CD4-positive, alpha-beta T cell (primary cell): Measurements from ENCODE around the gene CCM2L. TPM values are rescaled to one million over a fixed set of nuclear protein-coding genes. Genes with fewer than 3 reads are reported as not detected.

Experiments used
- ATAC-seq: fragments of 200-7000 bp; cut with Tn5 transposase; one replicate; pipeline ENCODE4 v1.10.0; 2022; ENCODE audit warnings: mild to moderate bottlenecking; ENCODE audit not compliant: poor library complexity
- CTCF ChIA-PET: fragments of 350-600 bp; sonication (Branson Sonifier 250); formaldehyde crosslinking; loops from one replicate; lab custom pipeline; 2021; ENCODE audit warnings: antibody characterized with exemption, inconsistent platforms; lab: Charles Lee
- POLR2A ChIA-PET: fragments of 350-600 bp; sonication (Branson Sonifier 250); formaldehyde crosslinking; loops from one replicate; lab custom pipeline; 2021; ENCODE audit warnings: antibody characterized with exemption, inconsistent platforms; lab: Charles Lee
- DNase-seq, 14 experiments: peaks; one replicate each; pipeline ENCODE4 v3.0.0-alpha.2; 2013 to 2020; ENCODE audit warnings: mixed read lengths in 2 of 14
- H3K27ac ChIP-seq, 2 donors: one replicate each; pipeline versions ENCODE4 v1.5.1 to v1.7.0; 2013; ENCODE audit warnings: low read length in 2 of 2, low read depth in 1 of 2, mild to moderate bottlenecking in 1 of 2
- H3K27me3 ChIP-seq, 2 experiments: 1 replicate in 1 of 2; 2 replicates in 1 of 2; pipeline versions ENCODE4 v1.6.1 to v1.7.0; 2013; ENCODE audit warnings: low read length in 2 of 2, control low read depth in 1 of 2, mild to moderate bottlenecking in 1 of 2, moderate library complexity in 1 of 2; ENCODE audit not compliant: insufficient read depth in 2 of 2, control insufficient read depth in 1 of 2
- H3K36me3 ChIP-seq: one replicate; pipeline ENCODE4 v1.6.1; 2013; ENCODE audit warnings: low read length, control low read depth; ENCODE audit not compliant: insufficient read depth
- H3K4me1 ChIP-seq: one replicate; pipeline ENCODE4 v1.6.1; 2013; ENCODE audit warnings: low read length, control low read depth; ENCODE audit not compliant: insufficient read depth
- H3K4me3 ChIP-seq: one replicate; pipeline ENCODE4 v1.5.1; 2013; ENCODE audit warnings: mild to moderate bottlenecking, low read length, moderate library complexity
- H3K9me3 ChIP-seq, 2 experiments: 1 replicate in 1 of 2; 2 replicates in 1 of 2; pipeline versions ENCODE4 v1.6.1 to v1.7.0; 2013; ENCODE audit warnings: low read length in 2 of 2, mild to moderate bottlenecking in 2 of 2, control low read depth in 1 of 2, moderate library complexity in 1 of 2; ENCODE audit not compliant: control insufficient read depth in 1 of 2, insufficient read depth in 1 of 2
- H3K27ac Mint-ChIP-seq: one replicate; pipeline ENCODE4 v1.8.0; 2020; ENCODE audit warnings: mixed read lengths
- H3K27me3 Mint-ChIP-seq: one replicate; pipeline ENCODE4 v1.8.0; 2021; ENCODE audit warnings: mixed read lengths
- H3K36me3 Mint-ChIP-seq: one replicate; pipeline ENCODE4 v1.8.0; 2021; ENCODE audit warnings: low read depth, mixed read lengths
- H3K4me1 Mint-ChIP-seq: one replicate; pipeline ENCODE4 v1.8.0; 2021; ENCODE audit warnings: low read depth, mixed read lengths
- H3K4me3 Mint-ChIP-seq: one replicate; pipeline ENCODE4 v1.8.0; 2020; ENCODE audit warnings: mild to moderate bottlenecking, mixed read lengths
- H3K9me3 Mint-ChIP-seq: one replicate; pipeline ENCODE4 v1.8.0; 2020; ENCODE audit warnings: mixed read lengths
- CTCF ChIP-seq: fragments of 200-600 bp; IDR thresholded peaks from one replicate; pipeline ENCODE4 v1.8.0; 2022; ENCODE audit warnings: antibody characterized with exemption, mild to moderate bottlenecking
- intact Hi-C, 2 experiments: fragments of 100-400 bp; cut with DNase I in 1 of 2; cut with micrococcal nuclease in 1 of 2; formaldehyde crosslinking; loops; one replicate each; pipeline versions ENCODE4 v1.15.1 to v1.9.0; 2023 to 2025; cut with DNase I, micrococcal nuclease
- total RNA-seq, 174 experiments: library from RNA in 2 of 174; stranded (reverse) in 2 of 174; gene quantifications; one replicate each; pipeline ENCODE4 v1.2.3 and lab custom pipeline; 2021 to 2026

Gene CCM2L
- total RNA-seq, 2 experiments from 2014 or later, result not detected

GRCh38 chr20:31969991-31970390 is 40.2 kb upstream of the CCM2L start:
- H3K4me3 Mint-ChIP-seq, result no peak overlapping the region
- intact Hi-C loops, result no loop called here
- POLR2A ChIA-PET, result no interaction called here

GRCh38 chr20:31972471-31973021 is 37.7 kb upstream of the CCM2L start:
- H3K9me3 ChIP-seq, result peaks cover 0 to 6% of the 10 kb centered on the region in 2 experiments
- no peaks in the 10 kb centered on the region for H3K9me3 Mint-ChIP-seq
- TF ChIP-seq CTCF, result no peak
- H3K27me3 ChIP-seq, result peaks cover 24 to 39% of the 10 kb centered on the region in 2 experiments
- CTCF ChIA-PET, result no interaction called here
- no peak overlapping the region for H3K4me3 Mint-ChIP-seq
- no peak overlapping the region for H3K27ac ChIP-seq
- H3K27me3 Mint-ChIP-seq, result peaks cover 80% of the 10 kb centered on the region
- H3K4me1 Mint-ChIP-seq, result peaks cover 4% of the 10 kb centered on the region
- intact Hi-C loops, result no loop called here
- no peak overlapping the region for H3K4me3 ChIP-seq
- DNase-seq (no peak), ATAC-seq (no peak)
- H3K27ac Mint-ChIP-seq, result no peak overlapping the region
- no peaks in the 10 kb centered on the region for H3K36me3 Mint-ChIP-seq
- no peaks in the 10 kb centered on the region for H3K36me3 ChIP-seq
- peaks cover 10% of the 10 kb centered on the region for H3K4me1 ChIP-seq
- POLR2A ChIA-PET, result no interaction called here

More at GRCh38 chr20:31969991-31970390, 40.2 kb upstream of the CCM2L start:
- TF ChIP-seq CTCF, result no peak
- Mint-ChIP-seq H3K4me1 (peaks cover 10% of the 10 kb centered on the region), H3K27me3 (peaks cover 87% of the 10 kb centered on the region), H3K9me3 (no peaks in the 10 kb centered on the region), H3K27ac (no peak overlapping the region), H3K36me3 (no peaks in the 10 kb centered on the region)
- CTCF ChIA-PET, result interaction anchor here (0.7 to 1.3 kb wide), 2 partner anchors 18 to 118 kb away, joined by 3 read pairs; partner anchors contain the start of gene PDRG1
- H3K4me3 ChIP-seq, result no peak overlapping the region
- H3K27ac ChIP-seq, result no peak overlapping the region
- DNase-seq, result no peak
- H3K27me3 ChIP-seq, result peaks cover 35 to 51% of the 10 kb centered on the region in 2 experiments
- ATAC-seq, result no peak
- peaks cover 10% of the 10 kb centered on the region for H3K4me1 ChIP-seq
- peaks cover 0 to 6% of the 10 kb centered on the region in 2 experiments for H3K9me3 ChIP-seq
- no peaks in the 10 kb centered on the region for H3K36me3 ChIP-seq

DNA sequence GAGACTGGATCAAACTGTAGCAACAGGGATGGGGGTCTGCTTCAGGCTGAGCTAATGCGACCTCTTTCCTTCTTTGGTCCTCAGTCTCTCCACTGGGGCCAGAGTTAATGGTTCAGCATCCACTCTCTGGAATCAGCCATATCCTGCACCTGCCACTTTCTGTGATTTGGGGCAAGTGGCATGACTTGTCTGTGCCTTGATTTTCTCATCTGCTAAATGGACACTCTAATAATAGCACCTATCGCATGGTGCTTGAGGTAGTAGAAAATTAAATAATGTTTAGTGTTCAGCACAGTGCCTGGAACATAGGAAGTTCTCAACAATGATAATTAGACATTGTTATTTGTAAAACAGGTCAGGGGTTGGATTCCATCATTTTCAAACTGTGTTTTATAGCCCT is 35.9 kb upstream of the CCM2L start:
- H3K27me3 ChIP-seq, result peaks cover 19 to 32% of the 10 kb centered on the region in 2 experiments
- H3K36me3 ChIP-seq, result no peaks in the 10 kb centered on the region
- DNase-seq (no peak), ATAC-seq (no peak)
- TF ChIP-seq CTCF, result no peak
- H3K27ac ChIP-seq, result no peak overlapping the region
- no peaks in the 10 kb centered on the region for H3K4me1 ChIP-seq
- Mint-ChIP-seq H3K4me3 (no peak overlapping the region), H3K27ac (no peak overlapping the region), H3K9me3 (no peaks in the 10 kb centered on the region), H3K36me3 (no peaks in the 10 kb centered on the region), H3K27me3 (peaks cover 72% of the 10 kb centered on the region), H3K4me1 (no peaks in the 10 kb centered on the region)
- intact Hi-C loops, result no loop called here
- CTCF ChIA-PET, result no interaction called here
- no peaks in the 10 kb centered on the region for H3K9me3 ChIP-seq
- POLR2A ChIA-PET, result no interaction called here
- H3K4me3 ChIP-seq, result no peak overlapping the region
